Bronchial epithelial cell (primary cell): ENCODE results near the gene PEMT. TPM values are rescaled to one million over a fixed set of nuclear protein-coding genes. Genes with fewer than 3 reads are reported as not detected.

Source experiments
- DNase-seq: peaks from one replicate; pipeline ENCODE4 v3.0.0-alpha.2; 2010; ENCODE audit warnings: low read depth
- FAIRE-seq: peaks from 2 replicates; lab custom pipeline; 2011; peaks lifted over from hg19 to GRCh38; lab: Jason Lieb, UNC
- H3K27me3 ChIP-seq: 2 replicates; pipeline ENCODE4 v1.5.1; 2011; ENCODE audit warnings: low read length; ENCODE audit not compliant: control insufficient read depth, insufficient read depth
- H3K36me3 ChIP-seq: 2 replicates; pipeline ENCODE4 v1.5.1; 2011; ENCODE audit warnings: low read length; ENCODE audit not compliant: control insufficient read depth, insufficient read depth
- H3K4me3 ChIP-seq: 2 replicates; pipeline ENCODE4 v1.5.1; 2011; ENCODE audit warnings: mild to moderate bottlenecking, low read depth, low read length, control low read depth
- total RNA-seq: library from RNA; depleted of rRNA; stranded (reverse); fragments of >200 nt; gene quantifications from 2 replicates; pipeline ENCODE4 v1.2.1, GENCODE V29; 2014
- TF ChIP-seq, protein P1 (sequence below): IDR thresholded peaks from 2 replicates; pipeline ENCODE4 v1.5.1; 2011; ENCODE audit warnings: mild to moderate bottlenecking, moderate library complexity, low read length, control low read depth, inconsistent platforms; ENCODE audit not compliant: insufficient read depth, severe bottlenecking

PEMT gene
- total RNA-seq, 1 donor from 2014 or later: 23.4 TPM

DNA sequence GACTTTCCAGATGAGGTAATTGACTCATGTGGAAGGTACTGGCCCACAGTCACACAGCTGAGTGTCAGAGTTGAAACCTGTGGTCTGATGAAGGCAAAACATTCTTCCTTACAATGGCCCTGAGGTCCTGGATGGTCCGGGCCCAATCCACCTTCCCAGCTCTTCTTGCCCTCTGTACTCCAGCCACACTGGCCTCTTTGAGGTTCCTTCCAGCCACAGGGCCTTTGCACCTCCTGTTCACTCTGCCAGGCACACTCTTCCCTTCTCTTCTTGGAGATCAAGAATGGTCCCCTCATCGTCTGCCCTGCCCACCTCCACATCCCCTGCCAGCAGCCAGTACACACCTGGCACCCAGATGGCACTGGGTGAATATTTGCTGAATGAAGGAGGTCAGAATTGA lies 6.5 kb upstream of the PEMT start:
- TF ChIP-seq, protein P1, sequence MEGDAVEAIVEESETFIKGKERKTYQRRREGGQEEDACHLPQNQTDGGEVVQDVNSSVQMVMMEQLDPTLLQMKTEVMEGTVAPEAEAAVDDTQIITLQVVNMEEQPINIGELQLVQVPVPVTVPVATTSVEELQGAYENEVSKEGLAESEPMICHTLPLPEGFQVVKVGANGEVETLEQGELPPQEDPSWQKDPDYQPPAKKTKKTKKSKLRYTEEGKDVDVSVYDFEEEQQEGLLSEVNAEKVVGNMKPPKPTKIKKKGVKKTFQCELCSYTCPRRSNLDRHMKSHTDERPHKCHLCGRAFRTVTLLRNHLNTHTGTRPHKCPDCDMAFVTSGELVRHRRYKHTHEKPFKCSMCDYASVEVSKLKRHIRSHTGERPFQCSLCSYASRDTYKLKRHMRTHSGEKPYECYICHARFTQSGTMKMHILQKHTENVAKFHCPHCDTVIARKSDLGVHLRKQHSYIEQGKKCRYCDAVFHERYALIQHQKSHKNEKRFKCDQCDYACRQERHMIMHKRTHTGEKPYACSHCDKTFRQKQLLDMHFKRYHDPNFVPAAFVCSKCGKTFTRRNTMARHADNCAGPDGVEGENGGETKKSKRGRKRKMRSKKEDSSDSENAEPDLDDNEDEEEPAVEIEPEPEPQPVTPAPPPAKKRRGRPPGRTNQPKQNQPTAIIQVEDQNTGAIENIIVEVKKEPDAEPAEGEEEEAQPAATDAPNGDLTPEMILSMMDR: no peak
- DNase-seq (no peak), FAIRE-seq (peak; percentile 76)
- H3K27me3 ChIP-seq: no peaks in the 10 kb centered on the region
- H3K4me3 ChIP-seq: no peak overlapping the region
- H3K36me3 ChIP-seq: no peaks in the 10 kb centered on the region

DNA sequence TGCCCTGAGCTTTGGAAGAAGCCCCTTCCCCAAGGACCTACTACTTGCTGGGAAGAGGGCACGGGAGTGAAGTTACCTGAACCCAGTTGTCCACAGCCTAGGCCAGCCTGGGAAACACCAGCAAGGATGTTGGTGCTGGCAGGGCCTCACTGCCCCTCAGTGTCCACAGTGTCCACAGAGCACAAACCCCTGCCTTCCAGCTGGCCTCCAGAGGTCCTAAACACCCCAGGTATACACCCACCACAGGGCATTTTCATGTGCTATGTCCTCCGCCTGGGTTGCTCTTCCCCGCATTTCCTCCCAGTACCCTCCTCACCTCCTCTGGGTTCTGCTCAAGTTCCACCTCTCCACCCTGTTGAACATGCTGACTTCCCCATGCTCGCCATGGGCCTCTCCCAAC lies 4.2 kb upstream of the PEMT start:
- DNase-seq (no peak), FAIRE-seq (peak; percentile 18)
- H3K4me3 ChIP-seq: no peak overlapping the region
- TF ChIP-seq, protein P1: no peak
- H3K36me3 ChIP-seq: no peaks in the 10 kb centered on the region
- H3K27me3 ChIP-seq: no peaks in the 10 kb centered on the region

DNA sequence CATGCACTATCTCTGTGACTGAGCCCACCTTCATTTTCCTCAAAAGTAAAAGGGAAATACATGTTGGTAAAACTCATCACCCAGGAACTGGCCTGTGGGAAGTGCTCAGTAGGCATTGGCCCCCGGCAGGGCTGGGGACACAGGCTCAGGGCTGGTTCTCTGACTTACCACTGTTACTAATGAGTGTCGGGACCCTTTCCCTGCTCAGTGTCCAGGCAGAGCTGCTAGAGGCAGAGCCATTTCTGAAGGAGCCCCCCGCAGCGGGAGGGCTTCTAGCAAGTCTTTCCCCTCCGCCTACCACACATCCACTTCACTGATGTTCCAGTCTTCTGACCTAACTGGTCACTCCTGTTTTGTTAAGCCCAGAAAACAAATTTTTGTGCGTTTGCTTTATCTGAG lies 1.7 kb upstream of the PEMT start:
- TF ChIP-seq, protein P1: no peak
- H3K4me3 ChIP-seq: no peak overlapping the region
- peaks cover 1% of the 10 kb centered on the region for H3K36me3 ChIP-seq
- H3K27me3 ChIP-seq: no peaks in the 10 kb centered on the region
- DNase-seq (no peak), FAIRE-seq (no peak)

DNA sequence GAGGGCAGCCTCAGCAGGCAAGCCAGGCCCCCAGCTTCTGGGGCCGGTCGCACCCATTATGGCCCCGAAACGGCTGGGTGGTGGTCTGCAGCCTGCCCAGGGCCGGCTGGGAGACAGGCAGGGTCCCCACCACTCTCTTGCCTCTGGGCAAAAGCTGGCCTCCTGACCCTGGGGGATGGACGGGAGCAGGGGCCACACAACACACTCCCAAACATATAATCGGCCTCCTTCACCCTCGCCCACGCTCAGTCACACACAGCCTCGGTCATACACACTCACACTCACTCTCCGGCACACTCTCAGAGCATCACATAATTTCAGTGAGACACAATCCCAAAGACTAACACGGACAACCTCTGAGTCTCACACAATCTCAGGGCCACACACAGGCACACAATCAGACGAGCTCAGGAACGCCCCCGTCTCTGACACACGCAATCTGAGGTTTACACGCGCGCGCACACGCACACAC lies 589 bp downstream of the PEMT start:
- Histone ChIP-seq H3K27me3 (no peaks in the 10 kb centered on the region), H3K4me3 (peak overlapping the region; percentile 65), H3K36me3 (peaks cover 1% of the 10 kb centered on the region)
- DNase-seq: no peak
- FAIRE-seq: no peak
- TF ChIP-seq, protein P1: no peak

DNA sequence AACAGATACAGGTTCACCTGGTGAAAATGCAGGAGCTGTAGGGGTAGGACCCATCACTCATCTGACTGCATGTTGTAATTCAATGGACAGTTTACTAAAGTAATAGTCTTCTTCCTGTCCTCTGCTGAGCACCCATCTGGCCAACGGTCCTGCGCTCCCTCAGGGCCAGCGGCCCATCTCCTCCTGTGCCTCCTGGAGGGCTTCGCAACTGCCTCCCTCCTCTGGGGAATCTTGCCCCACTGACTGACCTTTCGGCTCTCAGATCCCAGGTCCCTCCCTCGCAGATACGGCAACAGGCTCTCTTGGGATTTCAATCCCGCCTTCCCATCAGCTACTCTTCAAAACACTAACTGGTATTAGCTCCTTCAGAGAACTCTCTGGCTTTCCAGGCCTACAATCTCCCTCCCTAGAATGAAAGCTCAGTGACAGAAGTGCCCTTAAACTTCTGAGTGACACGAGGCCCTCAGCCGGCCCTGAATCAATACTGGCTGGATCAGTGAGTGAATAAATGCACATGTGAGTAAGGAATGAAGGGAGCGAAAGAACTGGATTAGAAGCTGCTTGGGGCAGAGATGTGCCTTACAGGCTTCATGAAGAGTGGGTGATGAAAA lies 1.3 kb downstream of the PEMT start:
- DNase-seq: no peak
- TF ChIP-seq, protein P1: no peak
- no peak for FAIRE-seq
- Histone ChIP-seq H3K27me3 (no peaks in the 10 kb centered on the region), H3K4me3 (peak overlapping the region; percentile 65), H3K36me3 (peaks cover 1% of the 10 kb centered on the region)
